ENCODE data around the gene DQX1.
A peak's percentile ranks its signal among the peaks of the same experiment; 100 is the strongest.

Gene DQX1

DNA sequence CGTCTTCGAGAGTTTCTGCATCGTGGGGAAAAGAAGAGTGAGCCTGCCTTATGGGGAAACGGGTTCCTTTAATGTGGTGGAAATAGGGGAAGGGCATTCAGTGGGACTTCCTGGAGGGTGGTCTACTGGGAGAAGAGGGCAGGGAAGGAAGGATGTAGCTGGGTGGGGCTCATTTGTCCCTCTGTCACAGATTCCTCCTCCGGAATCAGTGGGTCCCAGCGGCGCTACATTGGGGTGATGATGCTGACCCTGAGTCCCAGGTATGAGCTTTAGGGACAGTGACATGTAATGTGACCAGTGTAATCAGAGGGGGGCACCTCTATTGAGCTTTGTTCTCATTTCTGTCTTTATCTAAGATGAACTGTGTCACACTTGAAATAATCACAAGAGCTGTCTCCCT is 5.6 kb upstream of the DQX1 start:
- DNase-seq = no peak

- peak in 1 of 2 experiments; percentile 26 for DNase-seq
Observed at GRCh38 chr2:74530239-74531187, 4.5 kb upstream of the DQX1 start.

- peak; percentile 79 to 81 for DNase-seq
Observed at GRCh38 chr2:74529357-74530238, 3.6 kb upstream of the DQX1 start, which contains the start of the genes AUP1 and HTRA2. AUP1 (minus strand) TSS chr2:74529706; CDS start chr2:74529629, 77 bp downstream. HTRA2 (plus strand) TSS chr2:74529933; CDS start chr2:74530007, 74 bp downstream.

DNA sequence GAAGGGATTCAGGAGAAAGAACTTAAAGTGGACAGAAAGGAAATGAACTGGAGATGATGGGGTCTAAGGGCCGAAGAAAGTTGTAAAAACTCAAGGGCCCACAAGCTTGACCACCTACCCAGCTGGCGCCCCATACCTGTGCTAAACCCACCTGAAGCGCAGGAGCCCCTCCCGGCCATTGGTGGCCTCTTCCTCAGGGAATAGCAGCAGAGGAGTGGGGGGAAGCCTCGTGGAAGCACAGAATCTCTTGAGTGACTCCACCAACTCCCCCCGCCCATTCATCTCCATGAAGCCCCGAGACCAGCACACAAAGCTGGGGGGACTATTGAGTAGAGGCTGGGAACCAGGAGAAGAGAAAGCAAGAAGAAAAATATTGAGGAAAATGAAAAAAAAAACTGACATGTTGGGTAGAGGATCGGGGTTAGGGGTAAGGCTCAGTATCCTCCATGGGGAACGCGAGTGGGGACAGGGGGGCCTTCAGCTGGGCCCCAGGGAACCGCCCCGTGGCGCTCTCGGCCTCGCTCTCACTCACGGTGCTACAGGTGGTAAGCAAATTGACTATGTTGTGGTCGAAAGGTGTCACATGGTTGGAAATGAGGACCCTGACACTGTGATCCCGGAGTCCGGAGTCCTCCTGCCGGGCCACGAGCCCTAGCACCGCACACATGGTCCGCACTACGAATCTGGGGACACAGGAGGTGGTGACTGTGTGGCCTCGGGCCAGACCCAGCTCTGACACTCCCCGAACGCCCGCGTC is 2.7 kb upstream of the DQX1 start:
- no peak for DNase-seq

- no peak for DNase-seq
Observed at GRCh38 chr2:74527741-74528140, 1.7 kb upstream of the DQX1 start.

GRCh38 chr2:74526649-74527230 is 709 bp upstream of the DQX1 start:
- no peak for DNase-seq

DNA sequence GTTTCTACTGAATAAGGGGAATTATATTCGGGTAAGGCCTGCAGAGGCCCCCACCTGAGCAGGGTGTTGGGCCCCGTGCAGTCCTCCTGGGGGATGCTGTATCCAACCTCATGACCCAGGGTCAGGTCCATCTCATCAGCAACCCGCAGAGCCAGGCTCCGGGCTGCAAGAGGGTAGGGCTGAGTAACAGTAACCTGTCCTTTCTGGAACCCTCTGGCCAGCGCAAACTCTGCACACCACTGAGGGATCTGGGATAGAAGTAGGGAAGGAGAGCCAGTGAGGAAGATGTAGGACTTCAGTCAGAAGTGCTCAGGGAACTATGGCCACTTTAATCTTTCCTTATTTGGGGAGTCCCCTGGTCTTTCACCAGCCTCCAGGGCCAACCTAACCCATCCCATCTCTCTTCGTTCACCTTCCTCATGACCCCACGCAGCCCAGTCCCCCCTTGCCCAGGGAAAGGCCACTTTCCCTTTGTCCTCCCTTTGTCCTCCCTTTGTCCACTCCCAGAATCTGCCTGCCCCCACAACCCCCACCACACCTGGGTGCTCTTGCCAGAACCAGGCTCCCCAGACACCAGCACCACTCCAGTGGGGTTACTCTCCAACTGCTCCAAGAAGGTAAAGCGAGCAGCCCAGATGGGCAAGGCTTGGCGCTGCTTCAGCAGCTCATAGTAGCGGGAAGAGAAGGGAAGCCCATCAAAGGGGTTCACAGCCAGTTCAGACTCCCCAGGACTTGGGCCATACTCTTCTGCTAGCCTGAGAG is 895 bp downstream of the DQX1 start:
- no peak for DNase-seq

- no peak for DNase-seq
Observed at GRCh38 chr2:74524005-74524404, 2.0 kb downstream of the DQX1 start.

GRCh38 chr2:74522516-74522915 is 3.5 kb downstream of the DQX1 start:
- no peak for DNase-seq

DNA sequence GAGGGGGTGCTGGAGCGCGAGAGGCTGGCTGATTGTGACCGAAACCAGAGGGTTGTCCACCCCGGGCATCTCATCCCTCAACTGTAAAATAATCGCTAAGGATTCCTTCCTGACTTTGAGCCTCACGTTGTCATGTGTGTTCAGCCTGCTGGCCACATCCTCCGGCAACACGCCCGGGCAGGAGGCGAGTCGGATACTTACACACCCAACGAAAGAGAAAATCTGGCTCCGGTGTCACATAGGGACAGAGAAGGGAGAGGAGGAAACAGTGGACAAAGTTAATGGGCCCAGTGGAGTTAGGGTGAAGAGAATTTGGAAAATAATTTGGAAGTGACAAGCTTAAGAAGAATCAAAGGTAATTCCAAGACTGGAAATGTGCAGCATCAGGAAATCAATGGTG is 9.4 kb downstream of the DQX1 start:
- DNase-seq = no peak

- peak; percentile 73 to 75 for DNase-seq
Observed at GRCh38 chr2:74515981-74516633, 9.9 kb downstream of the DQX1 start.

DNA sequence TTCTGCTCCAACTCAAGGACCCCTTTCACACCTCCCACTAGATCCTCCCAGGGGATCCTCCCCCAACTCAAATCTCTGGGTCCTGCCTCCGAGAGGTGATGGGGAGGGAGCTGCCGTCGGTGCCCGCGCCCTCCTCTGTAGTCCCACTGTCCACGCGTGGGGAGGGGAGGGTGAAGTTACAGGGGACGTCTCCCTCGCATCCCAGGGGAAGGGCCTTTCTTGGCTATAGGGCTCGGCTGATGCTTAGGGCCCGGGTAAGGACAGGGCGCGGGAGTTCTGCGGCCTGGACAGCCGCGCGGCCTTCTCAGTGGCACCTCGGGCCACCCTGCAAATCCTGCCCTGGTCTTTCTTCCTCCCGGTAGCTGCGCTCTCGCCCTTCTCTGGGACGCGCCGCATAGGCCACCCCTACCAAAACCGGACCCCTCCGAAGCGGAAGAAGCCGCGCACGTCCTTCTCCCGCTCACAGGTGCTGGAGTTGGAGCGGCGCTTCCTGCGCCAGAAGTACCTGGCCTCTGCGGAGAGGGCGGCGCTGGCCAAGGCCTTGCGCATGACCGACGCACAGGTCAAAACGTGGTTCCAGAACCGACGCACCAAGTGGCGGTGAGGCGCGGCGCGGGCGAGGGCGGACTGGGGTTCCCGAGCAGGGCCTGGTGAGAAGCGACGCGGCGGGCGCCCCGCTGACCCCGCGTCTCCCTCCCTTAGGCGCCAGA is 10.6 kb downstream of the DQX1 start:
- no peak for DNase-seq

- DNase-seq = no peak
Observed at GRCh38 chr2:74514368-74515270, 11.4 kb downstream of the DQX1 start, which contains the start of gene TLX2. TLX2 (plus strand) TSS chr2:74514450; CDS start chr2:74514807, 357 bp downstream.

DNA sequence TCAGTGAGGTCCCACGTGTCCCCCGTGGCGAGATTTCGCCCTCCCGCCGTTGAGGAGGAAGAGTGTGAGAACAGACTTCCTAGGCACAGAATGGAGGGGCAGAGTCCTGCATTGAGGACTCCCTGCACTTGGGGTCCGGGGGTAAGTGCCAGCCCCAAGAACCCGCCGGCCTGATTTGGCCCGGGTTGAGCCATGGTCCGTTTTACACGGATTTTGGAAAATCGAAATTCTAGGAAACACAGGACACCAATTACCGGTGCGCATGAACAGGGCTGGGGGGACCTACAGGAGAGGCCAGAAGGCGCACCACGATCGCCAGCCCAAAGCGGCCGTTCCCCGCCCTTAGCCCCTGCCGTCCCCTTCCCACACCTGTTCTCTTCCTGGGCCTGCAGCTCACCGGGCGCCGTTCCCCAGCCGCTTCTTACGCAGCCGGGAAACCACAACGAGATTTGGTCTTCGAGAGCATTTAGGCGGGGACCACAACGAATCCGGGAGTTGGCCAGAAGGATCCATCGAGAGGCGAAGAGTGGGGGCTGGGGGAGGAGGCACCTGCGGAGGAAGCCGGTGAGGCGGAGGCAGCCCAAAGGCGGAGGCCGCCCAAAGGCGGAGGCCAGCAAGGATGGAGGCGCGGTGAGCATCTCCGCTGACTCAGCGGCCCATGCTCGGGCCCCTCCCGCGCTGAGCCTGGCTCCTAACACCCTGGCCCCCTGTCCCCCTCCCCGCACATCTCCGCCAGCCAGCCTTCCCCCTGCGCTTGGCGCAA is 12.2 kb downstream of the DQX1 start:
- no peak for DNase-seq

- no peak for DNase-seq
Observed at GRCh38 chr2:74512744-74513604, 13.1 kb downstream of the DQX1 start.

DNA sequence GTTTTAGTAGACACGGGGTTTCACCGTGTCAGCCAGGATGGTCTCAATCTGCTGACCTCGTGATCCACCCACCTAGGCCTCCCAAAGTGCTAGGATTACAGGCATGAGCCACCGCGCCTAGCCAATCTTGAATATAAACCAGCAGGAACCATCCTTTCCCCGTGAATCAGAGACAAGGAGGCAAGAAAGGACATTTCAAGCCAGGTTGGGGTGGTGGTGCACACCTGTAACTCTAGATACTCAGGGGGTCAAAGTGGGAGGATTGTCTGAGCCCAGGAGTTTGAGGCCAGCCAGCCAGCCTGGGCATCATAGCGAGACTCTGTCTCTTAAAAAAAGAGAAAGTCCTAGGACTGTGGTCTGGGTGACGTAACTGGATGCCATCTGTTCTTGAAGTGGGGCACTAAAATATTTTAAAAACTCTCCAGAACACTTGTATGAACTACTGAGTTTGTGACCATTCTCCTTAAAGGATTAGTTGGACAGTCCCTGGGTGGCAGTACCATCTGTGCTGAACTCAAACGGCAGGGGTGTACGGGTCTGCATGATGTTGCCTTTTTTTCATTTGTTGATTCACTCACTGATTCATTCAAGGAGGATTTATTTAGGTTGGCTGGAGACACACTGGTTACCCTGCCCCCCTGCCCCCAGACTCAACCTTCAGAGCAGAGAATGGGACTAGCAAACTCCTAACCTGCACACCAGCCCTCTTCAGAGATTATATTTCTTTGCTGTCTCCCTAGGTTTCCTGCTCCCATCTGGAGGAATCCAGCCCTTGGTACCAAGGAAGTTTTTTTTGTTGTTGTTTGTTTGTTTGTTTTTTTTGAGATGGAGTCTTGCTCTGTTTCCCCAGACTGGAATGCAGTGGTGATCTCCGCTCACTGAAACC is 14.7 kb downstream of the DQX1 start:
- no peak for DNase-seq

Data from activated CD4-positive, alpha-beta T cell treated with anti-CD3 and anti-CD28 coated beads, Interleukin-2, amount 50 U/mL, for 4 hours (primary cell).